Ovary (tissue), 3 donors: Measurements from ENCODE around the gene FGL2.
"Not testable (repeated sequence)": the region's sequence is repeated elsewhere in the genome, so short reads cannot be mapped to it uniquely, and the experiment has no call there.

Source experiments
- EP300 ChIP-seq: sonication (generic); formaldehyde crosslinking; IDR thresholded peaks from one replicate; pipeline ENCODE4 v1.6.1; 2017; ENCODE audit warnings: antibody characterized with exemption
- TF ChIP-seq, protein P1 (sequence below), 3 donors: fragments of 450-650 bp in 2 of 3; fragments of 200-600 bp in 1 of 3; IDR thresholded peaks; one replicate each; pipeline versions ENCODE4 v1.5.1 to v1.8.0; 2016 to 2022; ENCODE audit warnings: antibody characterized with exemption in 3 of 3, mild to moderate bottlenecking in 1 of 3
- donor health status: DM: no; HTN: no; CAD: no.

DNA sequence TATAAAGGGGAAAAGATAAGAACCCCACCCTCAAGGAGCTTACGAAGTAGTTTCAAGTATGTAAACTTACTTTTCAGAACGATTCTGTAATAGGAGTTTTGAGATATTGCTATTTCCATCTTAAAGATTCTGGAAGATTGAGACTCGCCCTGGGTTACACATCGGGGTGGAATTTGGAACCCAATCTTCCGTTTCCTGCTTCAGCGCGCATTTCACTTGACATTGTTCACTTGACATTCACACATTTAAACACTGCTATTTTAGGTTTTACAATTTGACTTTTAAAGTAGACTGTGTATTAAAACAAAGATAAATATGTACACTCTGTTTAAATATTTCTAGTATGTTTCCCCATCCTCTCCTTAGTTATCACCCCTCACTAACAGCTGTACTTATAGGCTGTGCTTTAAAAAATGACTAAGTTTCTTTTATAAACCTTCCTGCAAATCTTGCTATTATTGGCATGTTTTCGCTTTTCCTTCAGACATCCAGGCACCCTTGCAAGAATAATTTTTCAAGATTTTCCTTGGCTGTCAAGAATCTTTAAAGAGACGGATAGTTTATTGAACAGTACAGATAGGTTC is 22.2 kb downstream of the FGL2 start:
- TF ChIP-seq, protein P1, sequence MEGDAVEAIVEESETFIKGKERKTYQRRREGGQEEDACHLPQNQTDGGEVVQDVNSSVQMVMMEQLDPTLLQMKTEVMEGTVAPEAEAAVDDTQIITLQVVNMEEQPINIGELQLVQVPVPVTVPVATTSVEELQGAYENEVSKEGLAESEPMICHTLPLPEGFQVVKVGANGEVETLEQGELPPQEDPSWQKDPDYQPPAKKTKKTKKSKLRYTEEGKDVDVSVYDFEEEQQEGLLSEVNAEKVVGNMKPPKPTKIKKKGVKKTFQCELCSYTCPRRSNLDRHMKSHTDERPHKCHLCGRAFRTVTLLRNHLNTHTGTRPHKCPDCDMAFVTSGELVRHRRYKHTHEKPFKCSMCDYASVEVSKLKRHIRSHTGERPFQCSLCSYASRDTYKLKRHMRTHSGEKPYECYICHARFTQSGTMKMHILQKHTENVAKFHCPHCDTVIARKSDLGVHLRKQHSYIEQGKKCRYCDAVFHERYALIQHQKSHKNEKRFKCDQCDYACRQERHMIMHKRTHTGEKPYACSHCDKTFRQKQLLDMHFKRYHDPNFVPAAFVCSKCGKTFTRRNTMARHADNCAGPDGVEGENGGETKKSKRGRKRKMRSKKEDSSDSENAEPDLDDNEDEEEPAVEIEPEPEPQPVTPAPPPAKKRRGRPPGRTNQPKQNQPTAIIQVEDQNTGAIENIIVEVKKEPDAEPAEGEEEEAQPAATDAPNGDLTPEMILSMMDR (IDR thresholded peaks at IDR 0.05): not testable (repeated sequence)
- TF ChIP-seq EP300: not testable (repeated sequence)
